ENCODE measurements around the gene SPN. TPM values are rescaled to one million over a fixed set of nuclear protein-coding genes. Genes with fewer than 3 reads are reported as not detected.
"Not testable (repeated sequence)": the region's sequence is repeated elsewhere in the genome, so short reads cannot be mapped to it uniquely, and the experiment has no call there.

Gene SPN
- total RNA-seq, 1 experiment from 2014 or later, result 12.6 TPM

- peak; percentile 34 for DNase-seq (ENCODE audit: low spot score)
These were observed 17.3 kb upstream of the SPN start for GRCh38 chr16:29645694-29646187.

- DNase-seq (ENCODE audit: low spot score), result no peak
These were observed 16.1 kb upstream of the SPN start for GRCh38 chr16:29646947-29647346.

- DNase-seq (ENCODE audit: low spot score), result no peak
These were observed 13.2 kb upstream of the SPN start for GRCh38 chr16:29649588-29650494.

- no peak for DNase-seq (ENCODE audit: low spot score)
These were observed 12.3 kb upstream of the SPN start for GRCh38 chr16:29650771-29651170.

GRCh38 chr16:29651774-29652349 is 11.2 kb upstream of the SPN start:
- no peak for DNase-seq (ENCODE audit: low spot score)

- no peak for DNase-seq (ENCODE audit: low spot score)
These were observed 9.6 kb upstream of the SPN start for GRCh38 chr16:29653471-29653870.

- DNase-seq (ENCODE audit: low spot score), result not testable (repeated sequence)
These were observed 9.2 kb upstream of the SPN start for GRCh38 chr16:29653890-29654289.

GRCh38 chr16:29656688-29657523 is 6.1 kb upstream of the SPN start:
- DNase-seq (ENCODE audit: low spot score), result no peak

GRCh38 chr16:29658705-29659104 is 4.3 kb upstream of the SPN start:
- DNase-seq (ENCODE audit: low spot score), result no peak

GRCh38 chr16:29662000-29662728 is 883 bp upstream of the SPN start:
- DNase-seq (ENCODE audit: low spot score), result no peak

GRCh38 chr16:29662729-29663015 is 375 bp upstream of the SPN start:
- DNase-seq (ENCODE audit: low spot score), result no peak

GRCh38 chr16:29663807-29664090 is 702 bp downstream of the SPN start:
- DNase-seq (ENCODE audit: low spot score), result no peak

- DNase-seq (ENCODE audit: low spot score), result no peak
These were observed 1.3 kb downstream of the SPN start for GRCh38 chr16:29664091-29664921.

- DNase-seq (ENCODE audit: low spot score), result no peak
These were observed 2.4 kb downstream of the SPN start for GRCh38 chr16:29665294-29666077.

GRCh38 chr16:29667322-29667610 is 4.2 kb downstream of the SPN start:
- not testable (repeated sequence) for DNase-seq (ENCODE audit: low spot score)

- DNase-seq (ENCODE audit: low spot score), result no peak
These were observed 4.7 kb downstream of the SPN start for GRCh38 chr16:29667755-29668154.

- no peak for DNase-seq (ENCODE audit: low spot score)
These were observed 5.2 kb downstream of the SPN start for GRCh38 chr16:29668267-29668666.

- no peak for DNase-seq (ENCODE audit: low spot score)
These were observed 10.5 kb downstream of the SPN start for GRCh38 chr16:29673501-29673900.

- DNase-seq (ENCODE audit: low spot score), result no peak
These were observed 11.1 kb downstream of the SPN start for GRCh38 chr16:29674188-29674587.

- no peak for DNase-seq (ENCODE audit: low spot score)
These were observed 13.0 kb downstream of the SPN start for GRCh38 chr16:29675811-29676643.
